HUES64 (cell line): ENCODE data around the gene PTPRD.

Source experiments
- H3K27ac ChIP-seq: 2 replicates; pipeline ENCODE4 v1.7.0; 2013; ENCODE audit warnings: low read depth, low read length, inconsistent platforms
- H3K27me3 ChIP-seq: 2 replicates; pipeline ENCODE4 v1.6.1; 2013; ENCODE audit warnings: mild to moderate bottlenecking, low read length; ENCODE audit not compliant: insufficient read depth
- H3K36me3 ChIP-seq: 2 replicates; pipeline ENCODE4 v1.6.1; 2013; ENCODE audit warnings: mild to moderate bottlenecking, low read length; ENCODE audit not compliant: insufficient read depth
- H3K4me1 ChIP-seq: 2 replicates; pipeline ENCODE4 v1.6.1; 2013; ENCODE audit warnings: mild to moderate bottlenecking, low read length, moderate library complexity; ENCODE audit not compliant: insufficient read depth
- H3K4me3 ChIP-seq: 2 replicates; pipeline ENCODE4 v1.5.1; 2013; ENCODE audit warnings: mild to moderate bottlenecking, low read length, moderate library complexity
- H3K9ac ChIP-seq: 2 replicates; pipeline ENCODE4 v1.6.1; 2013; ENCODE audit warnings: mild to moderate bottlenecking, low read depth, low read length
- H3K9me3 ChIP-seq: 2 replicates; pipeline ENCODE4 v1.6.1; 2013; ENCODE audit warnings: low read depth, low read length; ENCODE audit not compliant: insufficient read depth
- WGBS: fragments of 150-250, 120-280 bp; methylation state at CpG from one replicate; pipeline ENCODE4 v1.1.7; 2013; ENCODE audit warnings: missing lambda C conversion rate; 5-methylcytosine and 5-hydroxymethylcytosine counted together

The PTPRD gene

GRCh38 chr9:10112070-10112469 lies 500.7 kb downstream of the PTPRD start:
- Histone ChIP-seq H3K27ac (no peak overlapping the region), H3K27me3 (no peaks in the 10 kb centered on the region), H3K9ac (no peak overlapping the region), H3K36me3 (no peaks in the 10 kb centered on the region), H3K9me3 (no peaks in the 10 kb centered on the region), H3K4me1 (no peaks in the 10 kb centered on the region), H3K4me3 (no peak overlapping the region)
- 93% methylated on average over 2 of the region's 2 CpGs for WGBS

GRCh38 chr9:10108815-10109214 lies 504.0 kb downstream of the PTPRD start:
- H3K4me1 ChIP-seq = no peaks in the 10 kb centered on the region
- no peaks in the 10 kb centered on the region for H3K36me3 ChIP-seq
- H3K27me3 ChIP-seq = no peaks in the 10 kb centered on the region
- no peak overlapping the region for H3K9ac ChIP-seq
- H3K27ac ChIP-seq = no peak overlapping the region
- 98% methylated on average over 3 of the region's 3 CpGs for WGBS
- no peaks in the 10 kb centered on the region for H3K9me3 ChIP-seq
- no peak overlapping the region for H3K4me3 ChIP-seq

- no peak overlapping the region for H3K27ac ChIP-seq
- no peaks in the 10 kb centered on the region for H3K9me3 ChIP-seq
- H3K27me3 ChIP-seq = no peaks in the 10 kb centered on the region
- H3K4me3 ChIP-seq = no peak overlapping the region
- no peaks in the 10 kb centered on the region for H3K4me1 ChIP-seq
- WGBS = 83% methylated on average over 2 of the region's 2 CpGs
- no peak overlapping the region for H3K9ac ChIP-seq
- H3K36me3 ChIP-seq = no peaks in the 10 kb centered on the region
Measured at GRCh38 chr9:10104774-10105173, 508.0 kb downstream of the PTPRD start.

- no peaks in the 10 kb centered on the region for H3K27me3 ChIP-seq
- no CpG with 5 or more reads among the region's 1 CpG for WGBS
- no peak overlapping the region for H3K4me3 ChIP-seq
- no peaks in the 10 kb centered on the region for H3K36me3 ChIP-seq
- no peak overlapping the region for H3K9ac ChIP-seq
- no peaks in the 10 kb centered on the region for H3K4me1 ChIP-seq
- no peaks in the 10 kb centered on the region for H3K9me3 ChIP-seq
- H3K27ac ChIP-seq = no peak overlapping the region
Measured at GRCh38 chr9:10095208-10095607, 517.6 kb downstream of the PTPRD start.

GRCh38 chr9:10094563-10094962 lies 518.2 kb downstream of the PTPRD start:
- WGBS = 93% methylated on average over 1 of the region's 3 CpGs
- Histone ChIP-seq H3K9ac (no peak overlapping the region), H3K27me3 (no peaks in the 10 kb centered on the region), H3K9me3 (no peaks in the 10 kb centered on the region), H3K4me3 (no peak overlapping the region), H3K36me3 (no peaks in the 10 kb centered on the region), H3K27ac (no peak overlapping the region), H3K4me1 (no peaks in the 10 kb centered on the region)

GRCh38 chr9:10080012-10080411 lies 532.8 kb downstream of the PTPRD start:
- Histone ChIP-seq H3K9me3 (no peaks in the 10 kb centered on the region), H3K9ac (no peak overlapping the region), H3K4me3 (no peak overlapping the region), H3K4me1 (peaks cover 11% of the 10 kb centered on the region), H3K36me3 (no peaks in the 10 kb centered on the region), H3K27me3 (no peaks in the 10 kb centered on the region), H3K27ac (no peak overlapping the region)

- WGBS = 80% methylated on average over 7 of the region's 7 CpGs
Measured at GRCh38 chr9:10079284-10079964, 533.4 kb downstream of the PTPRD start.

GRCh38 chr9:10071579-10071978 lies 541.2 kb downstream of the PTPRD start:
- Histone ChIP-seq H3K27me3 (no peaks in the 10 kb centered on the region), H3K4me1 (no peaks in the 10 kb centered on the region), H3K4me3 (no peak overlapping the region), H3K9ac (no peak overlapping the region), H3K27ac (no peak overlapping the region), H3K36me3 (no peaks in the 10 kb centered on the region), H3K9me3 (no peaks in the 10 kb centered on the region)
- no CpG with 5 or more reads among the region's 1 CpG for WGBS

More at GRCh38 chr9:10079284-10079964, 533.4 kb downstream of the PTPRD start:
- Histone ChIP-seq H3K27me3 (no peaks in the 10 kb centered on the region), H3K9ac (no peak overlapping the region), H3K36me3 (no peaks in the 10 kb centered on the region), H3K4me3 (no peak overlapping the region), H3K27ac (no peak overlapping the region), H3K9me3 (no peaks in the 10 kb centered on the region), H3K4me1 (peaks cover 11% of the 10 kb centered on the region)

GRCh38 chr9:10062629-10063395 lies 550.0 kb downstream of the PTPRD start:
- H3K36me3 ChIP-seq = no peaks in the 10 kb centered on the region
- H3K27ac ChIP-seq = no peak overlapping the region
- H3K9me3 ChIP-seq = no peaks in the 10 kb centered on the region
- no peak overlapping the region for H3K9ac ChIP-seq
- WGBS = 94% methylated on average over 3 of the region's 3 CpGs
- no peaks in the 10 kb centered on the region; the same call in 1 of the 2 replicates for H3K4me1 ChIP-seq
- H3K4me3 ChIP-seq = no peak overlapping the region
- no peaks in the 10 kb centered on the region for H3K27me3 ChIP-seq

- H3K36me3 ChIP-seq = no peaks in the 10 kb centered on the region
- H3K9me3 ChIP-seq = no peaks in the 10 kb centered on the region
- no peak overlapping the region for H3K9ac ChIP-seq
- no peak overlapping the region for H3K4me3 ChIP-seq
- H3K4me1 ChIP-seq = no peaks in the 10 kb centered on the region; the same call in none of the 2 replicates
- no peak overlapping the region for H3K27ac ChIP-seq
- peaks cover 19% of the 10 kb centered on the region; the same call in 1 of the 2 replicates for H3K27me3 ChIP-seq
- 89% methylated on average over 3 of the region's 3 CpGs for WGBS
Measured at GRCh38 chr9:10059044-10059443, 553.8 kb downstream of the PTPRD start.

- no peak overlapping the region for H3K4me3 ChIP-seq
- H3K27ac ChIP-seq = no peak overlapping the region
- no peaks in the 10 kb centered on the region; the same call in none of the 2 replicates for H3K4me1 ChIP-seq
- H3K9me3 ChIP-seq = no peaks in the 10 kb centered on the region
- H3K27me3 ChIP-seq = peaks cover 40% of the 10 kb centered on the region
- no peak overlapping the region for H3K9ac ChIP-seq
- 91% methylated on average over 6 of the region's 6 CpGs for WGBS
- no peaks in the 10 kb centered on the region for H3K36me3 ChIP-seq
Measured at GRCh38 chr9:10055886-10056395, 556.9 kb downstream of the PTPRD start.
